Measurements from ENCODE around the gene TMEM63B.

TMEM63B gene

DNA sequence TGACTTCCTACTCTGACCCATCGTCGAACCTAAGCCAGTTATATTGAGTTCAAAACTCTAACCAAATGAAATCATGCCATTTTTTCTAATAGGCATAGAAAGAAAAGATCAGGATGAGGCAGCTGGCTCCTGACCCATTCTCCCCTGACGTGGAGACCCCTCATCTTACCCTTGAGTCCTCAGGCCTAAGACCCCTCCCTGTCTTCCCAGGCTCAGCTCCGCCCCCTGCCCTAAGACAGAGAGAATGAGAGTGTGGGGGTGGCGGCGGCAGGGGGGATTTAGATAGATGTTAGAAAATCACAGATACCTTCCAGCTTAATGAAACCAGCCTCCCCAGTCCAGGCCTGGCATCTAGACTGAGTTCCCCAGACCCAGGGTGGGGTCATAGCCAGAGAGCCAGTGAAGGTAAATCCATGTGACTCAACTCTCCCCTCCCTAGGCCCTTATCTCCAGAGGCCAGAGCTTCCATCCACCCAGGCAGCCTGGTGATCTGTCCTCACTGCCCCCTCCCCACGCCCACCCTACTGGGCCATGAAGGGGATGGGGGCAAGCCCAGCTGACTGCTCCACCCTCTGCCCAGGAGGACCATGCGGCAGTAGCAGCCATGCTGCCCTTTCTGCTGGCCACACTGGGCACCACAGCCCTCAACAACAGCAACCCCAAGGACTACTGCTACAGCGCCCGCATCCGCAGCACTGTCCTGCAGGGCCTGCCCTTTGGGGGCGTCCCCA, 6.8 kb downstream of the TMEM63B start:
- TF ChIP-seq, protein P1, sequence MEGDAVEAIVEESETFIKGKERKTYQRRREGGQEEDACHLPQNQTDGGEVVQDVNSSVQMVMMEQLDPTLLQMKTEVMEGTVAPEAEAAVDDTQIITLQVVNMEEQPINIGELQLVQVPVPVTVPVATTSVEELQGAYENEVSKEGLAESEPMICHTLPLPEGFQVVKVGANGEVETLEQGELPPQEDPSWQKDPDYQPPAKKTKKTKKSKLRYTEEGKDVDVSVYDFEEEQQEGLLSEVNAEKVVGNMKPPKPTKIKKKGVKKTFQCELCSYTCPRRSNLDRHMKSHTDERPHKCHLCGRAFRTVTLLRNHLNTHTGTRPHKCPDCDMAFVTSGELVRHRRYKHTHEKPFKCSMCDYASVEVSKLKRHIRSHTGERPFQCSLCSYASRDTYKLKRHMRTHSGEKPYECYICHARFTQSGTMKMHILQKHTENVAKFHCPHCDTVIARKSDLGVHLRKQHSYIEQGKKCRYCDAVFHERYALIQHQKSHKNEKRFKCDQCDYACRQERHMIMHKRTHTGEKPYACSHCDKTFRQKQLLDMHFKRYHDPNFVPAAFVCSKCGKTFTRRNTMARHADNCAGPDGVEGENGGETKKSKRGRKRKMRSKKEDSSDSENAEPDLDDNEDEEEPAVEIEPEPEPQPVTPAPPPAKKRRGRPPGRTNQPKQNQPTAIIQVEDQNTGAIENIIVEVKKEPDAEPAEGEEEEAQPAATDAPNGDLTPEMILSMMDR (IDR thresholded peaks at IDR 0.05) = no peak

DNA sequence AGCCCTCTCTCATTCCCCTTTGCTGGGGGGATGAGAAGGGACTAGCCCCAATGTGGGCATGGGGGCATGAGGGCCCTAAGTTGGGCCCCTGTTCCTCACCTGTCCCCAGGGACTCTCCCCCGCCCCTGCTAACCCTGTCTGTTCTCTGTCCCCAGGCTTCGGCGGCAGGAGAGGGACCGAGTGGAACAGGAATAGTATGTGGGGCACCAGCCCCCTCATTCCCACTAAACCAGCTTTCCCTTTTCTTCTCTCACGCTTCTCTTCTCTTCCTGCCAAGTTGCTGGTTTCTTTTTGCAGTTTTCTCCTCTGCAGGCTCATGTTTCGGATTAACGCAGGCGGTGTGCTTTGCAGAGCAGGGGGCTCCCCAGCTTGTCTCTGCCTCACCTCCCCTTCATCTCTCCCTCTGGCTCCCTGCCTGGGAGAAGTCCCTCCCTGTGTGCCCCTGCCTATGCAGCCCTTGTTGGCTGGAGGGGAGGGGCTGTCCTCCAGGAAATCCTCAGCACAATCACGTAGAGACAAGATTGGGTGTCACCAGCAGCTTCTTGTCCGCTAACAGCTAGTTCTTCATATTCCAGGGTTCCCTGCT, 7.9 kb downstream of the TMEM63B start:
- TF ChIP-seq, protein P1 (IDR thresholded peaks at IDR 0.05) = no peak

DNA sequence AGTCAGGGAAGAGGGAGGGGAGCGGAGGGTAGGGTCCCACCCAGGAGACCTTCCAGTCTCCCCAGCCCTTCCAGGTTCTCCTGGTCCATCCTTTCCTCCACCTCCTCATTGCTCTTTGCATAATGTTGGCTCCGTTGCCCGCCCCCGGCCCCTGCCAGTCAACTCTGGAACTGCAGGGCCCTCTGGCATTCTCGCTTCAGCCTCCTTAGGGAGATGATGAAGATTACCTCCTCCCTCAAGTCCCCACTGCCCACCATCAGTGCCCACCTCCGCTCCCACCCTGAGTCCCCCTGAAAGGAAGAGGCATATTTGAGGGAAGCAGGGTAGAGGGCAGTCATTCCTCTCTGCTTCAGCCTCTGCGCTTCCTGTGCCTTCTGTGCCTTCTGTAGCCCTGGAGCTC, 8.5 kb downstream of the TMEM63B start:
- TF ChIP-seq, protein P1 (IDR thresholded peaks at IDR 0.05) = no peak

DNA sequence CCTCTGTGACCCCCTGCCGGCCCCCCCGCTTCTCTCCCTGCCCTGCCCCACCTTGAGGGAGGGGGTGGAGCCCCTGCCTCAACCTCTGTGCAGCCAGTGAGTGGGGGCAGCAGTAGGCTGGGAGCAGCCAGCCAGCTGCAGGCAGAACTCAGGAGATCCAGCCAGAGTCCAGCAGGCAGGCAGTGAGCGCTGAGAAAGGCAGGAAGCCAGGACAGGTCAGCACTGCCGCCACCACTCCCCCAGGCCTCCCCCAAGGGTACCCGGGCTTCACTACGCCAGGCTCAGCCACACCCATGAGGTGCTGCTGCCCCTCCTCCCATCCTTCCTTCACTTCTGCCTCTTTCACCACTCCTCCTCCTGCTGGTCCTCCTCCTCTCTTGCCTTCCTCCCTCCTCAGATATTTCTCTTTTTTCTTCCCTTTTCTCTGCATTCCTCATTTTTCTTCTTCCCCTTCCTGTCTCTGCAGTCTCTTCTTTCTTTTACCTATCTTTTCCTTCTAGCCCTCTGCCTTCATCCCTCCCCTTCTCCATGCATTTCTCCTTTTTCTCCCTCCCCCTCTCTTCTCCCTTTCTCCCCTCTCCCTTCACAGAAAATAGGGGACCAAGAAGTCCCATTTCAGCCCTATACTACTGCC, 11.5 kb downstream of the TMEM63B start:
- TF ChIP-seq, protein P1 (IDR thresholded peaks at IDR 0.05) = no peak

DNA sequence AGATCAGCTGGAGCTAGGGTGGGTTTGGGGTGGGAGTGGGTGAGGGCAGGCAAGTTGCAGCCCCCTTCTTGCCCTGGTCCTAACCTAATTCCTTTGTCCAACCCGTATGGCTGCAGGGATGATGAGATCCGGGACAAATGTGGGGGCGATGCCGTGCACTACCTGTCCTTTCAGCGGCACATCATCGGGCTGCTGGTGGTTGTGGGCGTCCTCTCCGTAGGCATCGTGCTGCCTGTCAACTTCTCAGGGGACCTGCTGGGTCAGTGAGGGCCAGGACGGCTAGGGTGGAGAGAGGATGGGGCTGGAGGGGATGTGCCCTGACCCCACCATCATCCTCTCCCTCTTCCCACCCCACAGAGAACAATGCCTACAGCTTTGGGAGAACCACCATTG, 12.0 kb downstream of the TMEM63B start:
- TF ChIP-seq, protein P1 (IDR thresholded peaks at IDR 0.05) = no peak

- TF ChIP-seq, protein P1 (IDR thresholded peaks at IDR 0.05) = no peak
Measured at GRCh38 chr6:44142835-44143234, 15.5 kb downstream of the TMEM63B start.

- TF ChIP-seq, protein P1 (IDR thresholded peaks at IDR 0.05) = no peak
Measured at GRCh38 chr6:44143731-44144130, 16.4 kb downstream of the TMEM63B start.

All from LNCAP (cell line).